ENCODE results near the gene SMIM13.

- TF ChIP-seq KDM5A (IDR thresholded peaks at IDR 0.05) = no peak
- TF ChIP-seq EP300 (IDR thresholded peaks at IDR 0.05) = no peak
- TF ChIP-seq CTCF (IDR thresholded peaks at IDR 0.05) = peak; percentile 99
- no peak for TF ChIP-seq NFE2L2 (conservative IDR thresholded peaks at IDR 0.05; ENCODE audit: low read length)
These were observed 49.5 kb upstream of the SMIM13 start, which contains the start of gene ELOVL2 for GRCh38 chr6:11043961-11044711.

All from A549 (cell line).